Osteocyte (in vitro differentiated cells): ENCODE measurements around the gene ZNF618. TPM values are rescaled to one million over a fixed set of nuclear protein-coding genes. Genes with fewer than 3 reads are reported as not detected.

Source experiments
- DNase-seq: peaks from one replicate; pipeline ENCODE4 v3.0.0; 2021; ENCODE audit warnings: mixed read lengths; ENCODE audit not compliant: unreplicated experiment; ENCODE audit errors: extremely low spot score
- H3K27ac Mint-ChIP-seq: one replicate; pipeline ENCODE4 v1.8.0; 2021; ENCODE audit warnings: mild to moderate bottlenecking, mixed read lengths; ENCODE audit not compliant: unreplicated experiment
- H3K27me3 Mint-ChIP-seq: one replicate; pipeline ENCODE4 v1.8.0; 2021; ENCODE audit warnings: mixed read lengths; ENCODE audit not compliant: unreplicated experiment
- H3K36me3 Mint-ChIP-seq: one replicate; pipeline ENCODE4 v1.8.0; 2021; ENCODE audit warnings: mixed read lengths; ENCODE audit not compliant: unreplicated experiment
- H3K4me1 Mint-ChIP-seq: one replicate; pipeline ENCODE4 v1.8.0; 2021; ENCODE audit warnings: mixed read lengths; ENCODE audit not compliant: unreplicated experiment
- H3K4me3 Mint-ChIP-seq: one replicate; pipeline ENCODE4 v1.8.0; 2021; ENCODE audit warnings: mild to moderate bottlenecking, moderate library complexity, mixed read lengths; ENCODE audit not compliant: unreplicated experiment
- H3K9me3 Mint-ChIP-seq: one replicate; pipeline ENCODE4 v1.8.0; 2021; ENCODE audit warnings: mixed read lengths; ENCODE audit not compliant: unreplicated experiment
- total RNA-seq: library from RNA; stranded (reverse); gene quantifications from 2 replicates; pipeline ENCODE4 v1.2.1, GENCODE V29; 2021
- TF ChIP-seq, protein P1 (sequence below): fragments of 200-600 bp; sonication (generic); IDR thresholded peaks from 2 replicates; pipeline ENCODE4 v1.5.0; 2021; ENCODE audit warnings: antibody characterized with exemption, mild to moderate bottlenecking, moderate library complexity

Gene ZNF618
- total RNA-seq, 1 donor from 2014 or later: 36.8 TPM

DNA sequence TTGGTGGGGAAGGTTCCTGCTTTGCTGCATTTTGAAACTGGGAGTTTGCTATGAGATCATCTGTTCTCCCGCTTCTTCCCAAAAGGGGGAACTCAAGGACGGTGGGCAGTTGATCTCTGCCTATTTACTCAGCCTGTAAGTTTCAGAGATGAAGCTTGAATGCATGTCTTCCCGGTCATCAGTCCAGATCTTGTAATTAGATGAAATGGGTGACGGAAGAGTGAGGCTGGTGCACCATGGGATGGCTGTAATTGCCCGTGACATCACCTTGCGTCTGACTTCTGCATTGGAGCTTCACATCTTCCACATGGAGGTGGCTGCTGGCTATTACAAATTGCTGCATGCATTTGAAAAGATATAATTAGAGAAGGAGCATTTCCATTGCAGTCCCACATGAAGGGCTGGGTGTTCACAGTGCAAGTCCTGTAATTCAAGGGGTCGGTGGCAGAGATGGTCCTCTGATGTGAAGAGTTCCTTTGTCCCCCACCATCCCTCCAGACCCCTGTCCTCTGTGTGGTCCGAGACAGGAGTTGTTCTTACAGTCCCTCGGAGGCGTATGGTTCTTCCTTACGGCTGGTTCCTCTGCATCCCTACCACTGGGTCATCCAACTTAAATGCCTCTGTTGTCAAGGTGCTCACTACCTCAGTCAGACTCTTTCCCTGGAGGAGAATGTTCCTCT is 72.9 kb downstream of the ZNF618 start:
- Mint-ChIP-seq H3K27ac (no peak overlapping the region), H3K4me1 (peaks cover 11% of the 10 kb centered on the region), H3K27me3 (no peaks in the 10 kb centered on the region), H3K9me3 (no peaks in the 10 kb centered on the region), H3K36me3 (peaks cover 19% of the 10 kb centered on the region), H3K4me3 (no peak overlapping the region)
- TF ChIP-seq, protein P1, sequence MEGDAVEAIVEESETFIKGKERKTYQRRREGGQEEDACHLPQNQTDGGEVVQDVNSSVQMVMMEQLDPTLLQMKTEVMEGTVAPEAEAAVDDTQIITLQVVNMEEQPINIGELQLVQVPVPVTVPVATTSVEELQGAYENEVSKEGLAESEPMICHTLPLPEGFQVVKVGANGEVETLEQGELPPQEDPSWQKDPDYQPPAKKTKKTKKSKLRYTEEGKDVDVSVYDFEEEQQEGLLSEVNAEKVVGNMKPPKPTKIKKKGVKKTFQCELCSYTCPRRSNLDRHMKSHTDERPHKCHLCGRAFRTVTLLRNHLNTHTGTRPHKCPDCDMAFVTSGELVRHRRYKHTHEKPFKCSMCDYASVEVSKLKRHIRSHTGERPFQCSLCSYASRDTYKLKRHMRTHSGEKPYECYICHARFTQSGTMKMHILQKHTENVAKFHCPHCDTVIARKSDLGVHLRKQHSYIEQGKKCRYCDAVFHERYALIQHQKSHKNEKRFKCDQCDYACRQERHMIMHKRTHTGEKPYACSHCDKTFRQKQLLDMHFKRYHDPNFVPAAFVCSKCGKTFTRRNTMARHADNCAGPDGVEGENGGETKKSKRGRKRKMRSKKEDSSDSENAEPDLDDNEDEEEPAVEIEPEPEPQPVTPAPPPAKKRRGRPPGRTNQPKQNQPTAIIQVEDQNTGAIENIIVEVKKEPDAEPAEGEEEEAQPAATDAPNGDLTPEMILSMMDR: no peak
- DNase-seq: peak; percentile 57

DNA sequence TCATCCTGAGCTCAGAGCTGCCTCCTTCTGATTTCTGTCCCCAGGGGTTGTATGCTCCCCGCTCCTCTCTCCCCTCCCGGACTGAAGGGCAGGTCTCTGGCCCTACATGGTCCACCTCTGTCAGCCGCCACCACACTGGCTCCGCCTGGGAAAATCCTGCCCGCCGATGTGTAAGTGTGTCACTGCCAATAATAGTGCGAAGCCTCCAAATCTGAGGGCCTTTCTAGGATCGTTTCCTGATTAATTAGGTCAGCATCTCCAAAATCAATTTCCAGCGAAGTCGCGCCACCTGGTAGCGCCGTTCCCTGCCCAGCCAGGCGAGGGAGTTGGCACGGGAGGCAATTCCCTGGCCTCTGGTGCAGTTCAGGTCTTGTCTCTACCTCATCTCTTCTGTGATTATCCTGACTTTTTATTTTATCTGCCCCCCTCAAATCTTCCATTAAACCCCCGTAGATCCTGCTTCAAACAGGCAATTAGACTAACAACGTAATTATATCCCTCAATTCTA is 73.5 kb downstream of the ZNF618 start:
- no peak overlapping the region for H3K27ac Mint-ChIP-seq
- DNase-seq: peak; percentile 46
- no peaks in the 10 kb centered on the region for H3K27me3 Mint-ChIP-seq
- H3K36me3 Mint-ChIP-seq: peaks cover 19% of the 10 kb centered on the region
- TF ChIP-seq, protein P1: no peak
- no peaks in the 10 kb centered on the region for H3K9me3 Mint-ChIP-seq
- no peak overlapping the region for H3K4me3 Mint-ChIP-seq
- peaks cover 17% of the 10 kb centered on the region for H3K4me1 Mint-ChIP-seq

DNA sequence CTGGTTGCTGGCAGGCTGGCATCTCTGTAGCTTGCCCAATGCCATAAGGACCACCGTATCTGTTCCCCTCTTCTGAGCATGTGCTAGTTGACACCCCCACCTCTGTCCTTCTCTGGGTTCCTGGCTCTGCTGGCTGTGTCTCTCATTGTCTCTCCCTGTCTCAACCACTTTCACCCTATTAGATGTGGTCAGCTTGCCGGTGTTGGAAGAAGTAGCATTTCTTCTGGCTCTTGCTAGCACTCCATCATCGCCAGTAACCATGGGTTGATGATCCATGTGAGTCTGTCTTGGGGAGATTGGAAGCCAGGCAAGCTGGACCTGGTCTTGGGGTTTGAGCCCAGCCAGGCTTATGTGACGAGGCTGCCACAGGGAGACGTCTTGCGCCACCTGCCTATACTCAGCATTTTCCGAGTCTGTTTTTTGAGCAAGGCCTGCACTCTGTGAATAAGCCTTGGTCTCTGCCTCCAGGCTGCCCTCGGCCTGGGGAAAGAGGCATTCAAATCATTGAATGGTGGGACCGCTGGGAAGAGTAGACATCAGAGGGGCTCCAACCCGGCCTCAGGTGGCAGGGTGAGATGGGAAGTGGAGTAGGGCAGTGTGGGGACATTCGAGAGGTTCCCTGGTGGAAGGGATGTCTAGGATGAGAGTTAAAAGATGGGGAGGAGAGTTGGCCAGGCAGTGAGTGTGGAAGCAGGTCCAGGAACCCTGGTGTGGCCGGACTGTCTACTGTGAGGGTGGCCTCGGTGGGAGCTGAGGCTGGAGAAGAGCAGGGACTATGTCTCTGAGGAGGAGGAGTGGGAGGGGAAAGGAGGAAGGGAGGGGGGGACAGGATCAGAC is 74.3 kb downstream of the ZNF618 start:
- Mint-ChIP-seq H3K27ac (no peak overlapping the region), H3K9me3 (no peaks in the 10 kb centered on the region), H3K27me3 (no peaks in the 10 kb centered on the region), H3K4me1 (peaks cover 25% of the 10 kb centered on the region), H3K36me3 (peaks cover 16% of the 10 kb centered on the region), H3K4me3 (no peak overlapping the region)
- peak; percentile 51 for DNase-seq
- TF ChIP-seq, protein P1: no peak

DNA sequence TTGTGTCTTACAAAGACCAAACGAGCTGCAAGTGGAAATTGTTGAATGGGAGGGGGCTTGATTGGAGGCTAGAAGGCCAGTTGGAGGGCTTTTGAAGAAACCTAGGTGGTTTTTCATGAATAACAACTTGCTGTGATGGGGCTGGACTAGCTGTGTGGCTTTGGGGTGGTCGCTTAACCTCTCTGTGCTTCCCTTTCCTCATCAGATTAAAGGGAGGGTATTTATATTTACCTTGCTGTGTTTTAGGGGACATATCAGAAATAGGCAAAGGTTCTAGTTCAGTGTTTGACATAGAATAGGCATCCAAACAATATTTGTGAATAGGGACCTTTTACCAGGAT is 74.9 kb downstream of the ZNF618 start:
- Mint-ChIP-seq H3K27ac (no peak overlapping the region), H3K9me3 (no peaks in the 10 kb centered on the region), H3K36me3 (peaks cover 15% of the 10 kb centered on the region), H3K4me3 (no peak overlapping the region), H3K4me1 (peaks cover 31% of the 10 kb centered on the region), H3K27me3 (no peaks in the 10 kb centered on the region)
- DNase-seq: no peak
- TF ChIP-seq, protein P1: no peak

DNA sequence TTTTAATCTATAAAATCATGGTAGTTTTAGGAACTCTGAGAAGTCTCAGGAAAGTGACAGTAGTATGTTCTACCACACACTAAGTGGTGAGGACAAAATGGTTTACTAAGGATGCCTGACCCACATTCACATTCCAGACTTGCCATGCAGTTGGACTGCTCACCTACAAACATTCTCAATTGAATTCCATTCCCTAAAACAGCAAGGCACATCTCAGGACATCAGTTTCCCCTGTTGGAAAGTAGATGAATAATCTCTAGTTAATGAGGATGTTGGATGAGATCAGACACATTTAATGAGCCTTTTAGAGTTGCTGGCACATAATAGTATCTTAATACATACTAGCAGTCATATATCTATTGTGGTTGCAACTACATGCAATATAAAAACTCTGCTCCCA is 76.6 kb downstream of the ZNF618 start:
- Mint-ChIP-seq H3K4me3 (no peak overlapping the region), H3K4me1 (peaks cover 46% of the 10 kb centered on the region), H3K36me3 (peaks cover 9% of the 10 kb centered on the region), H3K27ac (no peak overlapping the region), H3K9me3 (no peaks in the 10 kb centered on the region), H3K27me3 (no peaks in the 10 kb centered on the region)
- TF ChIP-seq, protein P1: no peak
- DNase-seq: no peak
